GM21825 (cell line): ENCODE measurements around the gene F11R.
"Not testable (repeated sequence)": the region's sequence is repeated elsewhere in the genome, so short reads cannot be mapped to it uniquely, and the experiment has no call there.

ENCODE experiments used
- ATAC-seq: cut with Tn5 transposase; IDR thresholded peaks from one replicate; pipeline ENCODE4 v1.9.1; 2021; ENCODE audit warnings: mild to moderate bottlenecking, moderate library complexity; ENCODE audit not compliant: unreplicated experiment

F11R gene

GRCh38 chr1:160978510-160978927, 42.4 kb downstream of the F11R start:
- ATAC-seq: no peak

GRCh38 chr1:160975026-160975425, 45.9 kb downstream of the F11R start:
- ATAC-seq: no peak

GRCh38 chr1:160973491-160973890, 47.5 kb downstream of the F11R start:
- ATAC-seq: no peak

- no peak for ATAC-seq
These were observed 48.0 kb downstream of the F11R start for GRCh38 chr1:160972939-160973338.

GRCh38 chr1:160971618-160972056, 49.3 kb downstream of the F11R start:
- ATAC-seq: peak; percentile 64

- ATAC-seq: no peak
These were observed 57.4 kb downstream of the F11R start for GRCh38 chr1:160963521-160963920.

GRCh38 chr1:160961419-160961818, 59.5 kb downstream of the F11R start:
- ATAC-seq: no peak

GRCh38 chr1:160956966-160957365, 64.0 kb downstream of the F11R start:
- ATAC-seq: no peak

- ATAC-seq: no peak
These were observed 66.5 kb downstream of the F11R start, which contains the start of gene ITLN2 for GRCh38 chr1:160954158-160955104. Gene ITLN2 (minus strand): TSS chr1:160954809. CDS start chr1:160954741, 68 bp downstream.

GRCh38 chr1:160953030-160953429, 67.9 kb downstream of the F11R start:
- ATAC-seq: no peak

- no peak for ATAC-seq
These were observed 68.8 kb downstream of the F11R start for GRCh38 chr1:160952129-160952510.

GRCh38 chr1:160951443-160952128, 69.4 kb downstream of the F11R start:
- no peak for ATAC-seq

- ATAC-seq: no peak
These were observed 70.3 kb downstream of the F11R start for GRCh38 chr1:160950657-160951056.

GRCh38 chr1:160949881-160950280, 71.1 kb downstream of the F11R start:
- no peak for ATAC-seq

- not testable (repeated sequence) for ATAC-seq
These were observed 71.6 kb downstream of the F11R start for GRCh38 chr1:160949216-160949880.

- ATAC-seq: not testable (repeated sequence)
These were observed 73.7 kb downstream of the F11R start for GRCh38 chr1:160947174-160947759.

- not testable (repeated sequence) for ATAC-seq
These were observed 75.1 kb downstream of the F11R start for GRCh38 chr1:160945881-160946280.
